Fibroblast of lung (primary cell): ENCODE data around the gene CHMP4A. TPM values are rescaled to one million over a fixed set of nuclear protein-coding genes. Genes with fewer than 3 reads are reported as not detected.
A peak's percentile ranks its signal among the peaks of the same experiment; 100 is the strongest.

Experiments
- DNase-seq, 2 donors: peaks; one replicate each; pipeline versions ENCODE4 v3.0.0 to v3.0.0-alpha.2; 2010; ENCODE audit warnings: low read depth in 2 of 2
- H2AFZ ChIP-seq: 2 replicates; pipeline ENCODE4 v1.5.1; 2012; ENCODE audit warnings: low read length, control low read depth, inconsistent platforms
- H3K27ac ChIP-seq: 2 replicates; pipeline ENCODE4 v1.5.1; 2011; ENCODE audit warnings: low read length, control low read depth; ENCODE audit not compliant: insufficient read depth
- H3K27me3 ChIP-seq: 2 replicates; pipeline ENCODE4 v1.5.1; 2011; ENCODE audit warnings: mild to moderate bottlenecking, low read length; ENCODE audit not compliant: control insufficient read depth, insufficient read depth
- H3K36me3 ChIP-seq: 2 replicates; pipeline ENCODE4 v1.5.1; 2011; ENCODE audit warnings: low read length; ENCODE audit not compliant: control insufficient read depth, insufficient read depth
- H3K4me1 ChIP-seq: 2 replicates; pipeline ENCODE4 v1.5.1; 2011; ENCODE audit warnings: low read length; ENCODE audit not compliant: control insufficient read depth, insufficient read depth; ENCODE audit errors: extremely low read depth
- H3K4me2 ChIP-seq: 2 replicates; pipeline ENCODE4 v1.5.1; 2011; ENCODE audit warnings: low read length, control low read depth; ENCODE audit not compliant: insufficient read depth; ENCODE audit errors: extremely low read depth
- H3K4me3 ChIP-seq, 4 experiments: fragments of 200-600 bp in 1 of 4; sonication (generic) in 1 of 4; replicated peaks in 1 of 4; 2 replicates each; pipeline ENCODE4 v1.5.1; 2011 to 2016; ENCODE audit warnings: low read length in 4 of 4, low read depth in 3 of 4, mild to moderate bottlenecking in 3 of 4, control low read depth in 2 of 4, inconsistent platforms in 1 of 4, mixed read lengths in 1 of 4; ENCODE audit not compliant: insufficient read depth in 1 of 4; ENCODE audit errors: control extremely low read depth in 1 of 4
- H3K79me2 ChIP-seq: 2 replicates; pipeline ENCODE4 v1.5.1; 2012; ENCODE audit warnings: mild to moderate bottlenecking, low read length, inconsistent platforms; ENCODE audit not compliant: control insufficient read depth, insufficient read depth
- H3K9ac ChIP-seq: 2 replicates; pipeline ENCODE4 v1.5.1; 2011; ENCODE audit warnings: mild to moderate bottlenecking, low read length, control low read depth; ENCODE audit not compliant: insufficient read depth
- H3K9me3 ChIP-seq: 2 replicates; pipeline ENCODE4 v1.5.1; 2012; ENCODE audit warnings: low read depth, low read length; ENCODE audit not compliant: control insufficient read depth, insufficient read depth
- H4K20me1 ChIP-seq: 2 replicates; pipeline ENCODE4 v1.5.1; 2011; ENCODE audit warnings: low read length; ENCODE audit not compliant: control insufficient read depth, insufficient read depth; ENCODE audit errors: extremely low read depth
- EZH2 ChIP-seq: IDR thresholded peaks from 2 replicates; pipeline ENCODE4 v1.5.1; 2012; ENCODE audit warnings: low read length, control low read depth, mild to moderate bottlenecking; ENCODE audit errors: missing control alignments
- polyA plus RNA-seq, 2 donors: library from polyadenylated mRNA; depleted of rRNA in 1 of 2; stranded (reverse) in 1 of 2; unstranded in 1 of 2; fragments of >200 nt; gene quantifications; 2 replicates each; pipeline ENCODE4 v1.2.1, GENCODE V29; 2011 to 2012; ENCODE audit warnings: missing spikeins in 1 of 2
- total RNA-seq: library from RNA; depleted of rRNA; stranded (reverse); fragments of >200 nt; gene quantifications from 2 replicates; pipeline ENCODE4 v1.2.1, GENCODE V29; 2014
- TF ChIP-seq, protein P1 (sequence below), 2 donors: IDR thresholded peaks in 1 of 2; conservative IDR thresholded peaks in 1 of 2; 1 replicate in 1 of 2; 2 replicates in 1 of 2; pipeline ENCODE4 v1.5.1; 2011 to 2012; ENCODE audit warnings: low read length in 2 of 2, control low read depth in 1 of 2, inconsistent platforms in 1 of 2, low read depth in 1 of 2, mild to moderate bottlenecking in 1 of 2

The CHMP4A gene
- total and polyA plus RNA-seq, 2 donors (not counting 1 experiment from before 2014, with no cell fraction given), result 22.1 to 96.8 TPM

DNA sequence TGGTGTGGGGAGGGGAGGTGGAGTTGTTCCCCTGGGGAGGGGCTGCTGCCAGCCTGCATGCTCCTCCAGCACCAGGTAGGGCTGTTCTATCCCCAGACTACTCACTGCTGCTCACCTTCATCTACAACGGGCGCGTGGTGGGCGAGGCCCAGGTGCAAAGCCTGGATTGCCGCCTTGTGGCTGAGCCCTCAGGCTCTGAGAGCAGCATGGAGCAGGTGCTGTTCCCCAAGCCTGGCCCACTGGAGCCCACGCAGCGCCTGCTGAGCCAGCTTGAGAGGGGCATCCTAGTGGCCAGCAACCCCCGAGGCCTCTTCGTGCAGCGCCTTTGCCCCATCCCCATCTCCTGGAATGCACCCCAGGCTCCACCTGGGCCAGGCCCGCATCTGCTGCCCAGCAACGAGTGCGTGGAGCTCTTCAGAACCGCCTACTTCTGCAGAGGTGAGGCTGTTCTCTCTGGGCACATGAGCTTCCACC, 48.7 kb downstream of the CHMP4A start:
- H3K9me3 ChIP-seq, result no peaks in the 10 kb centered on the region
- H3K27ac ChIP-seq, result no peak overlapping the region
- no peak overlapping the region for H3K4me3 ChIP-seq
- peaks cover 10% of the 10 kb centered on the region for H3K4me1 ChIP-seq
- peaks cover 19% of the 10 kb centered on the region for H3K79me2 ChIP-seq
- peaks cover 37% of the 10 kb centered on the region for H3K36me3 ChIP-seq
- no peak overlapping the region for H2AFZ ChIP-seq
- no peak overlapping the region for H3K9ac ChIP-seq
- no peaks in the 10 kb centered on the region for H4K20me1 ChIP-seq
- DNase-seq, result no peak
- TF ChIP-seq, protein P1, sequence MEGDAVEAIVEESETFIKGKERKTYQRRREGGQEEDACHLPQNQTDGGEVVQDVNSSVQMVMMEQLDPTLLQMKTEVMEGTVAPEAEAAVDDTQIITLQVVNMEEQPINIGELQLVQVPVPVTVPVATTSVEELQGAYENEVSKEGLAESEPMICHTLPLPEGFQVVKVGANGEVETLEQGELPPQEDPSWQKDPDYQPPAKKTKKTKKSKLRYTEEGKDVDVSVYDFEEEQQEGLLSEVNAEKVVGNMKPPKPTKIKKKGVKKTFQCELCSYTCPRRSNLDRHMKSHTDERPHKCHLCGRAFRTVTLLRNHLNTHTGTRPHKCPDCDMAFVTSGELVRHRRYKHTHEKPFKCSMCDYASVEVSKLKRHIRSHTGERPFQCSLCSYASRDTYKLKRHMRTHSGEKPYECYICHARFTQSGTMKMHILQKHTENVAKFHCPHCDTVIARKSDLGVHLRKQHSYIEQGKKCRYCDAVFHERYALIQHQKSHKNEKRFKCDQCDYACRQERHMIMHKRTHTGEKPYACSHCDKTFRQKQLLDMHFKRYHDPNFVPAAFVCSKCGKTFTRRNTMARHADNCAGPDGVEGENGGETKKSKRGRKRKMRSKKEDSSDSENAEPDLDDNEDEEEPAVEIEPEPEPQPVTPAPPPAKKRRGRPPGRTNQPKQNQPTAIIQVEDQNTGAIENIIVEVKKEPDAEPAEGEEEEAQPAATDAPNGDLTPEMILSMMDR (conservative IDR thresholded peaks at IDR 0.05 in 1 of 2, IDR thresholded peaks at IDR 0.05 in 1 of 2; ENCODE audit: low read depth in 1 of 2, low read length in 2 of 2), result no peak
- no peak for TF ChIP-seq EZH2
- no peak overlapping the region for H3K4me2 ChIP-seq
- no peaks in the 10 kb centered on the region for H3K27me3 ChIP-seq

DNA sequence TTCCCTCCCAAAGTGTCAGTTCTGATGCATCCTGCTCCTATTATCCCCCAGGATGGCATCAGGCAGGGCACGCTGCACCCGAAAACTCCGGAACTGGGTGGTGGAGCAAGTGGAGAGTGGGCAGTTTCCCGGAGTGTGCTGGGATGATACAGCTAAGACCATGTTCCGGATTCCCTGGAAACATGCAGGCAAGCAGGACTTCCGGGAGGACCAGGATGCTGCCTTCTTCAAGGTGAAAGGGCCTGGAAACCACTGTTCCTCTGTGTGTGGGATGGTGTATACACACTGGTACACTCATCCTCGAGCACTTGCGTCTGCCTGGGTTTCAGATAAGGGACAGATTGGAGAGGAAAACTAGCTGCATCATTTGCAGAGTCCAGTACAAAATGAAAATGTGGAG, 51.2 kb downstream of the CHMP4A start:
- Histone ChIP-seq H3K4me3 (peak overlapping the region; percentile 68 to 100 (median 85)), H3K9ac (peak overlapping the region; percentile 67), H3K27ac (peak overlapping the region; percentile 91), H3K4me2 (peak overlapping the region; percentile 89), H3K36me3 (peaks cover 41% of the 10 kb centered on the region), H3K79me2 (peaks cover 19% of the 10 kb centered on the region), H3K4me1 (peaks cover 10% of the 10 kb centered on the region), H2AFZ (no peak overlapping the region), H3K9me3 (no peaks in the 10 kb centered on the region), H3K27me3 (no peaks in the 10 kb centered on the region), H4K20me1 (no peaks in the 10 kb centered on the region)
- peak in 1 of 2 donors; percentile 49 for DNase-seq
- TF ChIP-seq, protein P1 (conservative IDR thresholded peaks at IDR 0.05 in 1 of 2, IDR thresholded peaks at IDR 0.05 in 1 of 2; ENCODE audit: low read depth in 1 of 2, low read length in 2 of 2), result no peak

DNA sequence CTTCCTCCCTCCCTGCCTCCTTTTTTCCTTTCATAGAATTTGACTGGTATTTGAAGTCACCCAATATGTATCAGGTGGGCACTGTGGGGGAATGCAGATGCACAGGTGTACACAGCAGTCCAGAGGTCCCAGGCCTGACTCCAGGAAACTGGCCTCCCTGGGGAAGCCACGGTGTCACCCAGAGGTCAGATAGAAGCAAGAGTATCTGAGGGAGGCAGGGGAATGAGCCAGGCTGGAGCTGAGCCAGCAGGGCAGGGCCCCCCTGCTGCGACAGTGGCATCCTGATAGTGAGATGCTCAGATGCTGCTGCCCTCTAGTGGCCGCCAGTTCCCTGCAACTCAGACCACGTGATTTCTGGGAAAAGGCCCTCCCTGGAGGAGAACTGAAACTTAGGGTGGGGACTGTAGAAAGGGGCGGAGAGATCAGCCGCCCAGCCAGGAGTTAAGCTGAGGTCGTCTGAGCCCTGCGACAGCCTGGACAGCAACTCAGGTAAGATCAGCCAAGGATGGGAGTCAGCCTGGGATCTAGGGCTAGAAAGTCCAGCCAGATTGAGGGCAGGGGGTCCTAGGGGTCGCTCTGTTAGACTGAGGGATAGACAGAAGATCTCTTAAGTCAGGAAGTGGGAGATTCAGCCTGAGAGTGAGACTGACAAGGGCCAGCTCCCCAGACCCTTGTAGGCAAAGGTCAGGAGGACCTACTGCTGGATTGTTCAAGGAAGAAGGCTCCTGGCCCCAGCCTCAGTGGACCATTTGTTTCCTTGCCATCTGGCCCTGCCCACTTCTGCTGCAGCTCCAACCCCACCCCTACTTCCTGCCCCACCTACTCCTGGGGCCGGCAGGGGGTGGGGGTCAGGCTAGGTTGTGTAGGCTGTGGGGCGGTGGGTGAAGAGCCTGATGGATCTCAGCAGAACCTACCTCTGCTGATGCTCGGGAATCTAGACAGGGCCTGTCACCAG, 52.2 kb downstream of the CHMP4A start, which contains the start of gene IRF9:
Gene IRF9 (plus strand): TSS at position 416 of the 955 bp plus-strand sequence. CDS start 880 bp downstream, outside the sequence.
- no peaks in the 10 kb centered on the region for H3K9me3 ChIP-seq
- peak within 1 kb of the TSS; percentile 67 for H3K9ac ChIP-seq
- H3K27me3 ChIP-seq, result no peaks in the 10 kb centered on the region
- peaks cover 10% of the 10 kb centered on the region for H3K4me1 ChIP-seq
- peaks cover 19% of the 10 kb centered on the region for H3K79me2 ChIP-seq
- H3K27ac ChIP-seq, result peak within 1 kb of the TSS; percentile 91
- no peak for TF ChIP-seq EZH2
- TF ChIP-seq, protein P1 (conservative IDR thresholded peaks at IDR 0.05 in 1 of 2, IDR thresholded peaks at IDR 0.05 in 1 of 2; ENCODE audit: low read depth in 1 of 2, low read length in 2 of 2), result peak; percentile 75 to 94
- peaks cover 42% of the 10 kb centered on the region for H3K36me3 ChIP-seq
- H2AFZ ChIP-seq, result no peak within 1 kb of the TSS
- peak within 1 kb of the TSS; percentile 68 to 100 (median 85) for H3K4me3 ChIP-seq
- H4K20me1 ChIP-seq, result no peaks in the 10 kb centered on the region
- peak within 1 kb of the TSS; percentile 89 for H3K4me2 ChIP-seq
- peak; percentile 87 to 94 for DNase-seq
